RWPE1 (cell line): ENCODE results near the gene SELENOF.

Experiments used
- CTCF ChIA-PET: fragments of 350-600 bp; sonication (Branson Sonifier 250); formaldehyde crosslinking; extraction: SDS; loops from one replicate; lab custom pipeline; 2021; lab: Yijun Ruan, JAX
- POLR2A ChIA-PET: fragments of 400-600 bp; formaldehyde crosslinking; extraction: SDS; loops from one replicate; lab custom pipeline; 2020; ENCODE audit warnings: antibody characterized with exemption; ENCODE audit not compliant: low non-redundant PET; lab: Yijun Ruan, JAX
- DNase-seq: peaks from one replicate; pipeline ENCODE4 v3.0.0; 2012; ENCODE audit warnings: low spot score
- H3K27ac ChIP-seq: fragments of 450-650 bp; 2 replicates; pipeline ENCODE4 v1.5.1; 2017
- TF ChIP-seq, protein P1 (sequence below): fragments of 450-650 bp; conservative IDR thresholded peaks from 2 replicates; pipeline ENCODE4 v1.5.1; 2017; ENCODE audit warnings: low read depth, mild to moderate bottlenecking

SELENOF gene

GRCh38 chr1:86913896-86914600 lies at the start of gene SELENOF:
Gene SELENOF, minus strand, starts transcription at chr1:86914126. Its CDS starts 15 bp downstream, at chr1:86914111.
- peak; percentile 98 for DNase-seq
- TF ChIP-seq, protein P1, sequence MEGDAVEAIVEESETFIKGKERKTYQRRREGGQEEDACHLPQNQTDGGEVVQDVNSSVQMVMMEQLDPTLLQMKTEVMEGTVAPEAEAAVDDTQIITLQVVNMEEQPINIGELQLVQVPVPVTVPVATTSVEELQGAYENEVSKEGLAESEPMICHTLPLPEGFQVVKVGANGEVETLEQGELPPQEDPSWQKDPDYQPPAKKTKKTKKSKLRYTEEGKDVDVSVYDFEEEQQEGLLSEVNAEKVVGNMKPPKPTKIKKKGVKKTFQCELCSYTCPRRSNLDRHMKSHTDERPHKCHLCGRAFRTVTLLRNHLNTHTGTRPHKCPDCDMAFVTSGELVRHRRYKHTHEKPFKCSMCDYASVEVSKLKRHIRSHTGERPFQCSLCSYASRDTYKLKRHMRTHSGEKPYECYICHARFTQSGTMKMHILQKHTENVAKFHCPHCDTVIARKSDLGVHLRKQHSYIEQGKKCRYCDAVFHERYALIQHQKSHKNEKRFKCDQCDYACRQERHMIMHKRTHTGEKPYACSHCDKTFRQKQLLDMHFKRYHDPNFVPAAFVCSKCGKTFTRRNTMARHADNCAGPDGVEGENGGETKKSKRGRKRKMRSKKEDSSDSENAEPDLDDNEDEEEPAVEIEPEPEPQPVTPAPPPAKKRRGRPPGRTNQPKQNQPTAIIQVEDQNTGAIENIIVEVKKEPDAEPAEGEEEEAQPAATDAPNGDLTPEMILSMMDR = no peak
- H3K27ac ChIP-seq = peak within 1 kb of the TSS; percentile 83
- POLR2A ChIA-PET = interaction anchor here (0.7 kb wide), 1 partner anchor 11 kb away, joined by 3 read pairs; no protein-coding TSS in a partner anchor
- CTCF ChIA-PET = interaction anchor here (0.6 kb wide), 1 partner anchor 170 kb away, joined by 3 read pairs; no protein-coding TSS in a partner anchor

- H3K27ac ChIP-seq = no peak overlapping the region
- DNase-seq = no peak
- CTCF ChIA-PET = no interaction called here
- TF ChIP-seq, protein P1 = no peak
- POLR2A ChIA-PET = no interaction called here
Measured at GRCh38 chr1:86960548-86960947, 46.6 kb upstream of the SELENOF start.

DNA sequence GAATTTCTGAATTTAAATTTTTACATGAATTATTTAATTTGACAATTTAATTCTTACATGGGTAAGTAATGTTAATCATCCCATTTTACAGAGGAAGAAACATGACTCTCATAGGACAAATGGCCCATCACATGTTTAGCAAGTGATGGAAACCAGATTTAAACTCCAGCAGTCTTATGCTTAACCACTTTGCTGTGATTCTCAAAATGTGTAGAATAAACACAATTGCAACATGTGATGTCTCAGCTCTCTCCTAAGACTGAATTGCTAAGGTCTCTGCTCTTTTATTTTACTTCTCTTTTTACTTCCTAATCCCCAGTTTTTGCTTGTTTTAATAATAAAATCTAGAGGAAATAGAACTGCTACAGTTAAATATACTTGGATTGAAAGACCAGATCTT lies 43.3 kb upstream of the SELENOF start:
- ChIA-PET CTCF (interaction anchor here (0.7 kb wide), 1 partner anchor 14 kb away, joined by 3 read pairs; no protein-coding TSS in a partner anchor), POLR2A (no interaction called here)
- DNase-seq = no peak

DNA sequence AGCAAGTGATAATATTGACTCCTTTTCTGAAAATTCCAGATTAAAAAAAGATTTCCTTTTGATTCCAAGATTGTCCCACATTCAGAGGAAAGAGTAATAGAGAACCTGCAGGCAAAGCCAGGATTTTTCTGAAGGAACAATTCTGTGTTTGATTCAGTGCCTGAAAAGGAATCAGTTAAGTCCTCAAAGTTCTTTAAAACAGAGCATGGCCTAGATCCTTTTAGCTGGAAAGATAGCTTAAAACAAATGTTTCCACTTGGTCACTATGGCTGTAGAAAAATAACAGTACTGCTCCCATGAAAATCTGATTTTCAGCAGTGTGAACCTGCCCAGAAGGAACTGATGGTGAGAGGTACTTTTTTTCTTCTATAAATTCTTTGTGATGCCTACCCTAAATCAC lies 42.3 kb upstream of the SELENOF start:
- ChIA-PET CTCF (no interaction called here), POLR2A (no interaction called here)
- no peak overlapping the region for H3K27ac ChIP-seq
- DNase-seq = no peak
- TF ChIP-seq, protein P1 = no peak

More for the DNA sequence above, 43.3 kb upstream of the SELENOF start:
- H3K27ac ChIP-seq = no peak overlapping the region
- TF ChIP-seq, protein P1 = no peak

- ChIA-PET POLR2A (no interaction called here), CTCF (interaction anchor here (0.6 kb wide), 1 partner anchor 202 kb away, joined by 4 read pairs; no protein-coding TSS in a partner anchor)
- DNase-seq = no peak
- TF ChIP-seq, protein P1 = no peak
- no peak overlapping the region for H3K27ac ChIP-seq
Measured at GRCh38 chr1:86955678-86956077, 41.8 kb upstream of the SELENOF start.

DNA sequence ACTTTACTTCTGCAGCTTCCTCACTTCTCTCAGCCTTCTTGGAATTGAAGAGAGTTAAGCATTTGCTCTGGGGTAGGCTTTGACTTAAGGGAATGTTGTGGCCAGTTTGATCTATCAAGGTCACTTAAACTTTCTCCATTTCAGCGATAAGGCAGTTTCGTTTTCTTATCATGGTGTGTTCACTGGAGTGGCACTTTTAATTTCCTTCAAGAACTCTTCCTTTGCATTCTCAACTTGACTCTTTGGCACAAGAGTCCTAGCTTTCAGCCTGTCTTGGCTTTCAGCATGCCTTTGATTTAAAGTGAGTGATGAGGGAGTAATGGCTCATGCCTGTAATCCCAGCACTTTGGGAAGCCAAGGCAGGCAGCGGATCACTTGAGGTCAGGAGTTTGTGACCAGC lies 39.2 kb upstream of the SELENOF start:
- TF ChIP-seq, protein P1 = no peak
- DNase-seq = no peak
- POLR2A ChIA-PET = no interaction called here
- CTCF ChIA-PET = interaction anchor here (0.6 to 1.0 kb wide), 2 partner anchors 120 to 175 kb away, joined by 3 to 5 read pairs; no protein-coding TSS in a partner anchor
- H3K27ac ChIP-seq = no peak overlapping the region
